SIG-M5 treated with dmso at 0.1 percent for 504 hours (cell line): ENCODE measurements around the gene ADAM19.

Source experiments
- DNase-seq: peaks from one replicate; lab custom pipeline; 2025; ENCODE audit not compliant: unreplicated experiment; lab: John Stamatoyannopoulos, UW

ADAM19 gene

GRCh38 chr5:157519579-157520253, 55.9 kb downstream of the ADAM19 start:
- no peak for DNase-seq

GRCh38 chr5:157518963-157519362, 56.6 kb downstream of the ADAM19 start:
- DNase-seq = no peak

GRCh38 chr5:157516626-157517325, 58.8 kb downstream of the ADAM19 start:
- DNase-seq = no peak

- no peak for DNase-seq
These were observed 59.6 kb downstream of the ADAM19 start for GRCh38 chr5:157516006-157516405.

GRCh38 chr5:157514974-157515373, 60.6 kb downstream of the ADAM19 start:
- no peak for DNase-seq

GRCh38 chr5:157513182-157513581, 62.4 kb downstream of the ADAM19 start:
- DNase-seq = no peak

GRCh38 chr5:157511651-157512644, 63.6 kb downstream of the ADAM19 start:
- DNase-seq = peak; percentile 17

- DNase-seq = no peak
These were observed 64.9 kb downstream of the ADAM19 start for GRCh38 chr5:157510682-157511081.

- no peak for DNase-seq
These were observed 66.0 kb downstream of the ADAM19 start for GRCh38 chr5:157509587-157509986.

- no peak for DNase-seq
These were observed 66.5 kb downstream of the ADAM19 start for GRCh38 chr5:157509093-157509492.

- no peak for DNase-seq
These were observed 68.4 kb downstream of the ADAM19 start for GRCh38 chr5:157506981-157507780.

- no peak for DNase-seq
These were observed 69.4 kb downstream of the ADAM19 start for GRCh38 chr5:157506066-157506590.

GRCh38 chr5:157505496-157505895, 70.1 kb downstream of the ADAM19 start:
- DNase-seq = no peak

- DNase-seq = no peak
These were observed 71.5 kb downstream of the ADAM19 start for GRCh38 chr5:157504053-157504452.

- DNase-seq = peak; percentile 90
These were observed 73.4 kb downstream of the ADAM19 start for GRCh38 chr5:157502143-157502647.

GRCh38 chr5:157497875-157498611, 77.5 kb downstream of the ADAM19 start:
- no peak for DNase-seq

- no peak for DNase-seq
These were observed 78.7 kb downstream of the ADAM19 start for GRCh38 chr5:157496864-157497263.

GRCh38 chr5:157494178-157494832, 81.3 kb downstream of the ADAM19 start:
- peak; percentile 15 for DNase-seq

GRCh38 chr5:157492886-157493285, 82.7 kb downstream of the ADAM19 start:
- no peak for DNase-seq
